Large intestine (tissue), 3 donors: ENCODE data around the gene GPR158. TPM values are rescaled to one million over a fixed set of nuclear protein-coding genes. Genes with fewer than 3 reads are reported as not detected.

Experiments used
- DNase-seq, 2 donors: peaks; one replicate each; pipeline versions ENCODE4 v3.0.0 to v3.0.0-alpha.2; 2013
- H3K27ac ChIP-seq: one replicate; pipeline ENCODE4 v1.5.1; 2013; ENCODE audit warnings: low read length
- H3K27me3 ChIP-seq: 2 replicates; pipeline ENCODE4 v1.6.1; 2013; ENCODE audit warnings: low read length; ENCODE audit not compliant: control insufficient read depth, insufficient read depth
- H3K36me3 ChIP-seq: 2 replicates; pipeline ENCODE4 v1.6.1; 2013; ENCODE audit warnings: low read length; ENCODE audit not compliant: control insufficient read depth, insufficient read depth
- H3K4me1 ChIP-seq: one replicate; pipeline ENCODE4 v1.6.1; 2013; ENCODE audit warnings: low read length; ENCODE audit not compliant: control insufficient read depth, insufficient read depth
- H3K4me3 ChIP-seq: one replicate; pipeline ENCODE4 v1.5.1; 2013; ENCODE audit warnings: low read length
- H3K9me3 ChIP-seq: one replicate; pipeline ENCODE4 v1.6.1; 2013; ENCODE audit warnings: mild to moderate bottlenecking, low read depth, low read length, moderate library complexity; ENCODE audit not compliant: control insufficient read depth
- WGBS: methylation state at CpG from one replicate; pipeline ENCODE4 v1.1.5; 2013; ENCODE audit warnings: low lambda C conversion rate; ENCODE audit not compliant: insufficient coverage; 5-methylcytosine and 5-hydroxymethylcytosine counted together
- polyA plus RNA-seq: library from polyadenylated mRNA; unstranded; fragments of 120-200 nt; gene quantifications from one replicate; pipeline ENCODE4 v1.2.1, GENCODE V29; 2013

Gene GPR158
- polyA plus RNA-seq, 1 donor, result 0.33 TPM

- no peak for DNase-seq
- H3K4me3 ChIP-seq, result no peak overlapping the region
- WGBS, result no CpG with 5 or more reads among the region's 4 CpGs
- H3K36me3 ChIP-seq, result no peaks in the 10 kb centered on the region
- H3K27me3 ChIP-seq, result no peaks in the 10 kb centered on the region
- no peaks in the 10 kb centered on the region for H3K9me3 ChIP-seq
- H3K27ac ChIP-seq, result no peak overlapping the region
- H3K4me1 ChIP-seq, result no peaks in the 10 kb centered on the region
Measured at GRCh38 chr10:25562547-25562946, 387.7 kb downstream of the GPR158 start.

GRCh38 chr10:25564351-25564750 is 389.6 kb downstream of the GPR158 start:
- H3K27me3 ChIP-seq, result no peaks in the 10 kb centered on the region
- H3K4me1 ChIP-seq, result no peaks in the 10 kb centered on the region
- no peak for DNase-seq
- H3K4me3 ChIP-seq, result no peak overlapping the region
- no peaks in the 10 kb centered on the region for H3K9me3 ChIP-seq
- no peaks in the 10 kb centered on the region for H3K36me3 ChIP-seq
- no peak overlapping the region for H3K27ac ChIP-seq
- 97% methylated on average over 3 of the region's 6 CpGs for WGBS

GRCh38 chr10:25565570-25565969 is 390.8 kb downstream of the GPR158 start:
- Histone ChIP-seq H3K9me3 (no peaks in the 10 kb centered on the region), H3K27ac (no peak overlapping the region), H3K4me3 (no peak overlapping the region), H3K27me3 (no peaks in the 10 kb centered on the region), H3K36me3 (no peaks in the 10 kb centered on the region), H3K4me1 (no peaks in the 10 kb centered on the region)
- DNase-seq, result no peak
- WGBS, result no CpG with 5 or more reads among the region's 7 CpGs

- 91% methylated on average over 3 of the region's 3 CpGs for WGBS
- H3K27ac ChIP-seq, result no peak overlapping the region
- no peak for DNase-seq
- no peaks in the 10 kb centered on the region for H3K4me1 ChIP-seq
- no peak overlapping the region for H3K4me3 ChIP-seq
- no peaks in the 10 kb centered on the region for H3K9me3 ChIP-seq
- no peaks in the 10 kb centered on the region for H3K36me3 ChIP-seq
- no peaks in the 10 kb centered on the region for H3K27me3 ChIP-seq
Measured at GRCh38 chr10:25573316-25573715, 398.5 kb downstream of the GPR158 start.

GRCh38 chr10:25575343-25575742 is 400.5 kb downstream of the GPR158 start:
- H3K4me3 ChIP-seq, result no peak overlapping the region
- DNase-seq, result no peak
- no peaks in the 10 kb centered on the region for H3K4me1 ChIP-seq
- no peaks in the 10 kb centered on the region for H3K27me3 ChIP-seq
- no peaks in the 10 kb centered on the region for H3K9me3 ChIP-seq
- H3K36me3 ChIP-seq, result no peaks in the 10 kb centered on the region
- 86% methylated on average over 2 of the region's 7 CpGs for WGBS
- H3K27ac ChIP-seq, result no peak overlapping the region

- Histone ChIP-seq H3K27ac (no peak overlapping the region), H3K36me3 (no peaks in the 10 kb centered on the region), H3K4me3 (no peak overlapping the region), H3K4me1 (no peaks in the 10 kb centered on the region), H3K27me3 (no peaks in the 10 kb centered on the region), H3K9me3 (no peaks in the 10 kb centered on the region)
- no peak for DNase-seq
- WGBS, result no CpG with 5 or more reads among the region's 4 CpGs
Measured at GRCh38 chr10:25578061-25578460, 403.3 kb downstream of the GPR158 start.

GRCh38 chr10:25582961-25583360 is 408.2 kb downstream of the GPR158 start:
- WGBS, result 60% methylated on average over 1 of the region's 6 CpGs

GRCh38 chr10:25600651-25601050 is 425.9 kb downstream of the GPR158 start:
- H3K27me3 ChIP-seq, result no peaks in the 10 kb centered on the region
- 86% methylated on average over 1 of the region's 4 CpGs for WGBS
- no peaks in the 10 kb centered on the region for H3K9me3 ChIP-seq
- no peak for DNase-seq
- no peak overlapping the region for H3K27ac ChIP-seq
- no peak overlapping the region for H3K4me3 ChIP-seq
- H3K36me3 ChIP-seq, result no peaks in the 10 kb centered on the region
- no peaks in the 10 kb centered on the region for H3K4me1 ChIP-seq

More at GRCh38 chr10:25582961-25583360, 408.2 kb downstream of the GPR158 start:
- Histone ChIP-seq H3K9me3 (no peaks in the 10 kb centered on the region), H3K4me1 (no peaks in the 10 kb centered on the region), H3K4me3 (no peak overlapping the region), H3K27ac (no peak overlapping the region), H3K27me3 (no peaks in the 10 kb centered on the region), H3K36me3 (no peaks in the 10 kb centered on the region)
- no peak for DNase-seq

GRCh38 chr10:25604591-25604990 is 429.8 kb downstream of the GPR158 start:
- WGBS, result 0% methylated on average over 1 of the region's 4 CpGs
- H3K9me3 ChIP-seq, result no peaks in the 10 kb centered on the region
- DNase-seq, result no peak

GRCh38 chr10:25614652-25615051 is 439.9 kb downstream of the GPR158 start:
- Histone ChIP-seq H3K9me3 (no peaks in the 10 kb centered on the region), H3K27ac (no peak overlapping the region), H3K36me3 (no peaks in the 10 kb centered on the region), H3K27me3 (no peaks in the 10 kb centered on the region), H3K4me3 (no peak overlapping the region), H3K4me1 (no peaks in the 10 kb centered on the region)
- DNase-seq, result no peak
- WGBS, result no CpG with 5 or more reads among the region's 2 CpGs

More at GRCh38 chr10:25604591-25604990, 429.8 kb downstream of the GPR158 start:
- H3K27me3 ChIP-seq, result no peaks in the 10 kb centered on the region
- no peak overlapping the region for H3K27ac ChIP-seq
- H3K36me3 ChIP-seq, result no peaks in the 10 kb centered on the region
- H3K4me1 ChIP-seq, result no peaks in the 10 kb centered on the region
- no peak overlapping the region for H3K4me3 ChIP-seq

- no peak overlapping the region for H3K27ac ChIP-seq
- no peaks in the 10 kb centered on the region for H3K36me3 ChIP-seq
- H3K9me3 ChIP-seq, result no peaks in the 10 kb centered on the region
- no peaks in the 10 kb centered on the region for H3K4me1 ChIP-seq
- H3K4me3 ChIP-seq, result no peak overlapping the region
- WGBS, result no CpG with 5 or more reads among the region's 5 CpGs
- no peaks in the 10 kb centered on the region for H3K27me3 ChIP-seq
- no peak for DNase-seq
Measured at GRCh38 chr10:25615926-25616325, 441.1 kb downstream of the GPR158 start.
